Neural progenitor cell (in vitro differentiated cells): Measurements from ENCODE around the gene TREX2. TPM values are rescaled to one million over a fixed set of nuclear protein-coding genes. Genes with fewer than 3 reads are reported as not detected.

Source experiments
- DNase-seq: peaks from one replicate; pipeline ENCODE4 v3.0.0-alpha.2; 2016; ENCODE audit warnings: low spot score
- H2AFZ ChIP-seq: fragments of 200-600 bp; sonication (generic); replicated peaks from 2 replicates; pipeline ENCODE4 v1.6.1; 2016; ENCODE audit warnings: antibody characterized with exemption
- H3F3A ChIP-seq: fragments of 200-600 bp; sonication (generic); 2 replicates; pipeline ENCODE4 v1.6.1; 2016; ENCODE audit warnings: antibody characterized with exemption, low read depth
- H3K27ac ChIP-seq: fragments of 200-600 bp; sonication (generic); 2 replicates; pipeline ENCODE4 v1.5.1; 2016; ENCODE audit warnings: mild to moderate bottlenecking
- H3K27me3 ChIP-seq: fragments of 200-600 bp; sonication (generic); 2 replicates; pipeline ENCODE4 v1.6.1; 2016; ENCODE audit warnings: mild to moderate bottlenecking, moderate library complexity
- H3K36me3 ChIP-seq: fragments of 200-600 bp; sonication (generic); 2 replicates; pipeline ENCODE4 v1.5.1; 2016
- H3K4me1 ChIP-seq: fragments of 200-600 bp; sonication (generic); 2 replicates; pipeline ENCODE4 v1.6.1; 2016; ENCODE audit warnings: mixed run types
- H3K4me2 ChIP-seq: fragments of 200-600 bp; sonication (generic); 2 replicates; pipeline ENCODE4 v1.6.1; 2016
- H3K4me3 ChIP-seq: fragments of 200-600 bp; sonication (generic); 2 replicates; pipeline ENCODE4 v1.5.1; 2016
- H3K79me2 ChIP-seq: fragments of 200-600 bp; sonication (generic); 2 replicates; pipeline ENCODE4 v1.6.1; 2016; ENCODE audit warnings: low read depth
- H3K9ac ChIP-seq: fragments of 200-600 bp; sonication (generic); 2 replicates; pipeline ENCODE4 v1.6.1; 2016
- H3K9me3 ChIP-seq: fragments of 200-600 bp; sonication (generic); 2 replicates; pipeline ENCODE4 v1.5.1; 2016; ENCODE audit warnings: low read depth
- H4K20me1 ChIP-seq: fragments of 200-600 bp; sonication (generic); 2 replicates; pipeline ENCODE4 v1.6.1; 2016; ENCODE audit warnings: low read depth
- H3K27ac Mint-ChIP-seq: 3 replicates; pipeline ENCODE4 v1.8.0; 2021; ENCODE audit warnings: mixed read lengths
- H3K27me3 Mint-ChIP-seq: 2 replicates; pipeline ENCODE4 v1.8.0; 2022; ENCODE audit warnings: low read depth, mild to moderate bottlenecking, inconsistent platforms, moderate library complexity, mixed read lengths; ENCODE audit not compliant: insufficient read depth
- H3K36me3 Mint-ChIP-seq: 3 replicates; pipeline ENCODE4 v1.8.0; 2021; ENCODE audit warnings: mixed read lengths
- H3K4me1 Mint-ChIP-seq: 3 replicates; pipeline ENCODE4 v1.8.0; 2021; ENCODE audit warnings: mixed read lengths
- H3K4me3 Mint-ChIP-seq: 3 replicates; pipeline ENCODE4 v1.8.0; 2021; ENCODE audit warnings: mild to moderate bottlenecking, moderate library complexity, mixed read lengths
- H3K9me3 Mint-ChIP-seq: 3 replicates; pipeline ENCODE4 v1.8.0; 2020; ENCODE audit warnings: mixed read lengths
- EZH2 ChIP-seq: fragments of 200-600 bp; sonication (generic); IDR thresholded peaks from 2 replicates; pipeline ENCODE4 v1.6.1; 2017; ENCODE audit warnings: antibody characterized with exemption, mild to moderate bottlenecking, moderate library complexity
- EZH2phosphoT487 ChIP-seq: fragments of 200-600 bp; sonication (generic); IDR thresholded peaks from 2 replicates; pipeline ENCODE4 v1.6.1; 2017; ENCODE audit warnings: antibody characterized with exemption
- small RNA-seq: library from RNA; depleted of rRNA; stranded (forward); fragments of <200 nt; gene quantifications from one replicate; pipeline ENCODE3, GENCODE V24; 2015
- total RNA-seq: library from RNA; depleted of rRNA; stranded (reverse); fragments of >200 nt; gene quantifications from 2 replicates; pipeline ENCODE4 v1.2.3, GENCODE V29; 2015; ENCODE audit warnings: low replicate concordance
- TF ChIP-seq, protein P1 (sequence below): fragments of 200-600 bp; sonication (generic); IDR thresholded peaks from 2 replicates; pipeline ENCODE4 v1.5.1; 2017; ENCODE audit warnings: antibody characterized with exemption, mild to moderate bottlenecking

TREX2 gene
- total RNA-seq, 1 donor from 2014 or later: not detected

DNA sequence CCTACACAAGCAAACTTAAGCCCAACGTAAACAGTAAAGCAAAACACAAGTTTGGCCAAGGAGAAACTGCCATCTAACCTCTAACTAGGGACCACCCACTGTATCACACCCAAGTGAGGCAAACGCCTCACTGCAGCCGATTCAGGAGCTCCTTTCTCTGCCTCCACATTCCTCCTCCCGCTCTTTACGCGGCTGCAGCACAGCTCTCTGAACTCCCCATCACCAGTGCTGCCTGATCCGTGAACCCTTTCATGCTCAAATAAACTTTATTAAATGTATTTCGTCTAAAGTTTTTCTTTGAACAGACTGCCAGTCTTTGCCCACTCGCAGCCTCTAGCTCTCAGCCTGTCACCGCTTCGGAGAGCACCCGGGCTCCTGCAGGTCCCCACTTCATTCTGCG lies 51.2 kb downstream of the TREX2 start:
- H3K36me3 Mint-ChIP-seq: no peaks in the 10 kb centered on the region
- Histone ChIP-seq H2AFZ (no peak overlapping the region), H3K9ac (no peak overlapping the region), H3K9me3 (no peaks in the 10 kb centered on the region), H3K27me3 (no peaks in the 10 kb centered on the region), H3K79me2 (no peaks in the 10 kb centered on the region), H3K4me3 (no peak overlapping the region), H3K4me1 (no peaks in the 10 kb centered on the region), H3K36me3 (no peaks in the 10 kb centered on the region), H3K4me2 (no peak overlapping the region), H3K27ac (no peak overlapping the region), H3F3A (no peaks in the 10 kb centered on the region), H4K20me1 (no peaks in the 10 kb centered on the region)
- peak overlapping the region; percentile 52 for H3K27ac Mint-ChIP-seq
- no peak overlapping the region for H3K4me3 Mint-ChIP-seq
- H3K9me3 Mint-ChIP-seq: peaks cover 20% of the 10 kb centered on the region
- DNase-seq: no peak
- H3K4me1 Mint-ChIP-seq: peaks cover 10% of the 10 kb centered on the region
- H3K27me3 Mint-ChIP-seq: peaks cover 2% of the 10 kb centered on the region
- TF ChIP-seq, protein P1, sequence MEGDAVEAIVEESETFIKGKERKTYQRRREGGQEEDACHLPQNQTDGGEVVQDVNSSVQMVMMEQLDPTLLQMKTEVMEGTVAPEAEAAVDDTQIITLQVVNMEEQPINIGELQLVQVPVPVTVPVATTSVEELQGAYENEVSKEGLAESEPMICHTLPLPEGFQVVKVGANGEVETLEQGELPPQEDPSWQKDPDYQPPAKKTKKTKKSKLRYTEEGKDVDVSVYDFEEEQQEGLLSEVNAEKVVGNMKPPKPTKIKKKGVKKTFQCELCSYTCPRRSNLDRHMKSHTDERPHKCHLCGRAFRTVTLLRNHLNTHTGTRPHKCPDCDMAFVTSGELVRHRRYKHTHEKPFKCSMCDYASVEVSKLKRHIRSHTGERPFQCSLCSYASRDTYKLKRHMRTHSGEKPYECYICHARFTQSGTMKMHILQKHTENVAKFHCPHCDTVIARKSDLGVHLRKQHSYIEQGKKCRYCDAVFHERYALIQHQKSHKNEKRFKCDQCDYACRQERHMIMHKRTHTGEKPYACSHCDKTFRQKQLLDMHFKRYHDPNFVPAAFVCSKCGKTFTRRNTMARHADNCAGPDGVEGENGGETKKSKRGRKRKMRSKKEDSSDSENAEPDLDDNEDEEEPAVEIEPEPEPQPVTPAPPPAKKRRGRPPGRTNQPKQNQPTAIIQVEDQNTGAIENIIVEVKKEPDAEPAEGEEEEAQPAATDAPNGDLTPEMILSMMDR: no peak
- TF ChIP-seq EZH2phosphoT487: no peak
- no peak for TF ChIP-seq EZH2

Small RNA genes within 50 kb of the gene (small RNA-seq; reads per million reads assigned to genes)
- gene RN7SL667P: not detected

Other genes starting within 250 kb of the TREX2 start
- gene PNMA6F, start 124.3 kb downstream of the TREX2 start, total RNA-seq: 0.22 TPM in 1 of 2 replicates, not detected in the other
- gene ZNF275, start 111.9 kb downstream of the TREX2 start, total RNA-seq: 7.5 and 8.2 TPM in 2 replicates
- not detected in 2 replicates for gene PNMA6E, start 44.7 kb downstream of the TREX2 start, total RNA-seq
- 0.22 TPM in 1 of 2 replicates, not detected in the other for gene ZFP92, start 34.6 kb downstream of the TREX2 start, total RNA-seq
- gene HAUS7, start 24.5 kb upstream of the TREX2 start, total RNA-seq: 13.1 and 25.9 TPM in 2 replicates
- gene BGN, start 48.9 kb upstream of the TREX2 start, total RNA-seq: 0.37 TPM in 1 of 2 replicates, not detected in the other
- 0.59 TPM in 1 of 2 replicates, not detected in the other for gene ATP2B3, start 71.6 kb upstream of the TREX2 start, total RNA-seq
- 15.2 and 22.2 TPM in 2 replicates for gene CCNQ, start 153.1 kb upstream of the TREX2 start, total RNA-seq
- 0.21 and 2.0 TPM in 2 replicates for gene DUSP9, start 201.1 kb upstream of the TREX2 start, total RNA-seq
- 19.7 and 53.5 TPM in 2 replicates for gene PNCK, start 227.8 kb upstream of the TREX2 start, total RNA-seq
- gene SLC6A8, start 241.9 kb upstream of the TREX2 start, total RNA-seq: 94.1 and 191 TPM in 2 replicates